Esophagus squamous epithelium (tissue), 4 donors: ENCODE measurements around the gene TSPAN9.

Experiments used
- POLR2A ChIP-seq, 4 donors: fragments of 450-650 bp; IDR thresholded peaks; one replicate each; pipeline ENCODE4 v1.6.1; 2017; ENCODE audit warnings: antibody characterized with exemption in 4 of 4, mild to moderate bottlenecking in 4 of 4, moderate library complexity in 3 of 4
- TF ChIP-seq, protein P1 (sequence below), 6 experiments: fragments of 450-650 bp in 4 of 6; fragments of 200-600 bp in 2 of 6; sonication (generic) in 2 of 6; IDR thresholded peaks; one replicate each; pipeline ENCODE4 v1.5.1; 2016 to 2019; ENCODE audit warnings: antibody characterized with exemption in 6 of 6, mild to moderate bottlenecking in 4 of 6, moderate library complexity in 4 of 6

DNA sequence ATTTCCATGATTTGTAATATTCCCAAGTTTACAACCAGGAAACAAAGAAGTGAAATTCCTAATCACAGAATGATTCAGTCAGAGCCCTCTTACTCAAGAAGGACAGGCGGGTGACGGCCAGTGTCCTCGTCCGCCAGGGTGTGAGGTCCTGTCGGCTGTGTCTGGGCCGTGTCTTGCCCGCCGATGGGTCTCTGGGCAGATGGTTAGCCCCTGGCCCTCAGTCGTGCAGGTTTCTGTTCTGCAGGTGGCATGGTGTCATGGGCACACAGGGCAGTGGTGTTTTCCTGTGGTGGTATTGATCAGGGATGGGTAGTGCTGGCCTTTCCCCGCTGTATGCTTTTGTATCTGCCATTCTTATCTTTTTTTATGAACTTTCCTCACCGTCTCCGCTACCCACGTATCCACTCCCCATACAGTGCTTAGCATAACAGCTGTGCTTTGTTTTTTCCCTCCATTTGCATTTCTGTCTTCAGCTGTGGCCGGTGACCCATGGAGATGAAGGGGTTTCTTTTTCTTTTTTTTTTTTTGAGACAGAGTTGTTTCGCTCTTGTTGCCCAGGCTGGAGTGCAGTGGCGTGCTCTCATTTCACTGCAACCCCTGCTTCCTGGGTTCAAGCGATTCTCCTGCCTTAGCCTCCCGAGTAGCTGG lies 100.7 kb downstream of the TSPAN9 start:
- TF ChIP-seq, protein P1, sequence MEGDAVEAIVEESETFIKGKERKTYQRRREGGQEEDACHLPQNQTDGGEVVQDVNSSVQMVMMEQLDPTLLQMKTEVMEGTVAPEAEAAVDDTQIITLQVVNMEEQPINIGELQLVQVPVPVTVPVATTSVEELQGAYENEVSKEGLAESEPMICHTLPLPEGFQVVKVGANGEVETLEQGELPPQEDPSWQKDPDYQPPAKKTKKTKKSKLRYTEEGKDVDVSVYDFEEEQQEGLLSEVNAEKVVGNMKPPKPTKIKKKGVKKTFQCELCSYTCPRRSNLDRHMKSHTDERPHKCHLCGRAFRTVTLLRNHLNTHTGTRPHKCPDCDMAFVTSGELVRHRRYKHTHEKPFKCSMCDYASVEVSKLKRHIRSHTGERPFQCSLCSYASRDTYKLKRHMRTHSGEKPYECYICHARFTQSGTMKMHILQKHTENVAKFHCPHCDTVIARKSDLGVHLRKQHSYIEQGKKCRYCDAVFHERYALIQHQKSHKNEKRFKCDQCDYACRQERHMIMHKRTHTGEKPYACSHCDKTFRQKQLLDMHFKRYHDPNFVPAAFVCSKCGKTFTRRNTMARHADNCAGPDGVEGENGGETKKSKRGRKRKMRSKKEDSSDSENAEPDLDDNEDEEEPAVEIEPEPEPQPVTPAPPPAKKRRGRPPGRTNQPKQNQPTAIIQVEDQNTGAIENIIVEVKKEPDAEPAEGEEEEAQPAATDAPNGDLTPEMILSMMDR (IDR thresholded peaks at IDR 0.05), result no peak
- no peak for TF ChIP-seq POLR2A (IDR thresholded peaks at IDR 0.05)
